IMR-90 (cell line): ENCODE data around the gene SENP6. TPM values are rescaled to one million over a fixed set of nuclear protein-coding genes. Genes with fewer than 3 reads are reported as not detected.

Source experiments
- ATAC-seq: fragments of 200-7000 bp; cut with Tn5 transposase; 2 replicates; pipeline ENCODE4 v1.9.1; 2020; ENCODE audit warnings: low read depth, mild to moderate bottlenecking, moderate library complexity
- BruUV-seq: library from RNA; stranded (reverse); fragments of 400-500 nt; replicated peaks from 2 replicates; lab custom pipeline; 2021; lab: Mats Ljungman, UMichigan
- CTCF ChIA-PET: fragments of 300-600 bp; formaldehyde crosslinking; extraction: SDS; loops from one replicate; lab custom pipeline; 2021; ENCODE audit warnings: antibody characterized with exemption; lab: Yijun Ruan, JAX
- POLR2A ChIA-PET: fragments of 300-600 bp; sonication (Branson Sonifier 250); formaldehyde crosslinking; loops from one replicate; lab custom pipeline; 2022; ENCODE audit warnings: antibody characterized with exemption; ENCODE audit not compliant: unreplicated experiment; lab: Charles Lee
- DNase-seq: peaks from one replicate; pipeline ENCODE4 v3.0.0; 2013
- H2AFZ ChIP-seq: replicated peaks from 2 replicates; pipeline ENCODE3; 2013; ENCODE audit warnings: low read length, mild to moderate bottlenecking; ENCODE audit not compliant: poor library complexity
- H2AK5ac ChIP-seq: 2 replicates; pipeline ENCODE4 v1.6.1; 2013; ENCODE audit warnings: low read depth, low read length, inconsistent platforms
- H2AK9ac ChIP-seq: replicated peaks from 2 replicates; pipeline ENCODE3; 2013; ENCODE audit warnings: mild to moderate bottlenecking, low read depth, low read length, moderate library complexity; ENCODE audit not compliant: poor library complexity
- H2BK120ac ChIP-seq: 2 replicates; pipeline ENCODE4 v1.6.1; 2013; ENCODE audit warnings: low read depth, low read length, inconsistent platforms
- H2BK15ac ChIP-seq: 3 replicates; pipeline ENCODE4 v1.6.1; 2013; ENCODE audit warnings: low read depth, low read length, inconsistent platforms
- H2BK20ac ChIP-seq: 2 replicates; pipeline ENCODE4 v1.6.1; 2013; ENCODE audit warnings: low read depth, mild to moderate bottlenecking, inconsistent platforms, low read length, moderate library complexity
- H2BK5ac ChIP-seq: 2 replicates; pipeline ENCODE4 v1.6.1; 2013; ENCODE audit warnings: mild to moderate bottlenecking, low read depth, low read length, inconsistent platforms; ENCODE audit not compliant: poor library complexity, severe bottlenecking
- H3K14ac ChIP-seq: replicated peaks from 2 replicates; pipeline ENCODE4 v1.6.1; 2013; ENCODE audit warnings: low read depth, low read length, inconsistent platforms
- H3K18ac ChIP-seq: 2 replicates; pipeline ENCODE4 v1.6.1; 2013; ENCODE audit warnings: low read depth, low read length, control low read depth
- H3K23ac ChIP-seq: 2 replicates; pipeline ENCODE4 v1.6.1; 2013; ENCODE audit warnings: low read depth, low read length, inconsistent platforms
- H3K27ac ChIP-seq: 2 replicates; pipeline ENCODE4 v1.5.1; 2013; ENCODE audit warnings: mild to moderate bottlenecking, control low read depth, low read length; ENCODE audit not compliant: insufficient read depth
- H3K27me3 ChIP-seq: 2 replicates; pipeline ENCODE4 v1.6.1; 2013; ENCODE audit warnings: low read length; ENCODE audit not compliant: control insufficient read depth, insufficient read depth
- H3K36me3 ChIP-seq: 2 replicates; pipeline ENCODE4 v1.6.1; 2013; ENCODE audit warnings: low read length, mixed read lengths; ENCODE audit not compliant: control insufficient read depth, insufficient read depth
- H3K4ac ChIP-seq: 2 replicates; pipeline ENCODE4 v1.6.1; 2013; ENCODE audit warnings: low read depth, low read length, inconsistent platforms
- H3K4me1 ChIP-seq: 2 replicates; pipeline ENCODE4 v1.6.1; 2013; ENCODE audit warnings: low read length, mixed read lengths; ENCODE audit not compliant: control insufficient read depth, insufficient read depth
- H3K4me2 ChIP-seq: 2 replicates; pipeline ENCODE4 v1.6.1; 2013; ENCODE audit warnings: low read depth, mild to moderate bottlenecking, control low read depth, low read length, moderate library complexity
- H3K4me3 ChIP-seq: 2 replicates; pipeline ENCODE4 v1.5.1; 2013; ENCODE audit warnings: low read depth, mild to moderate bottlenecking, control low read depth, low read length, moderate library complexity; ENCODE audit not compliant: insufficient read depth
- H3K56ac ChIP-seq: 2 replicates; pipeline ENCODE4 v1.6.1; 2013; ENCODE audit warnings: low read length, inconsistent platforms; ENCODE audit not compliant: insufficient read depth; ENCODE audit errors: extremely low read depth
- H3K79me1 ChIP-seq, 2 experiments: 2 replicates each; pipeline ENCODE4 v1.6.1; 2013; ENCODE audit warnings: low read length in 2 of 2, inconsistent platforms in 1 of 2, low read depth in 1 of 2
- H3K9ac ChIP-seq: 2 replicates; pipeline ENCODE4 v1.6.1; 2013; ENCODE audit warnings: low read depth, low read length, control low read depth
- H3K9me1 ChIP-seq: 2 replicates; pipeline ENCODE4 v1.6.1; 2013; ENCODE audit warnings: low read length, inconsistent platforms; ENCODE audit not compliant: insufficient read depth
- H3K9me3 ChIP-seq: 2 replicates; pipeline ENCODE4 v1.6.1; 2013; ENCODE audit warnings: low read length; ENCODE audit not compliant: control insufficient read depth, insufficient read depth
- H4K20me1 ChIP-seq: 2 replicates; pipeline ENCODE4 v1.6.1; 2013; ENCODE audit warnings: low read length, inconsistent platforms; ENCODE audit not compliant: insufficient read depth
- H4K5ac ChIP-seq: 2 replicates; pipeline ENCODE4 v1.6.1; 2013; ENCODE audit warnings: mild to moderate bottlenecking, low read depth, low read length, control low read depth
- H4K8ac ChIP-seq, 2 experiments: 2 replicates each; pipeline ENCODE4 v1.6.1; 2013; ENCODE audit warnings: low read depth in 2 of 2, low read length in 2 of 2, control low read depth in 1 of 2, inconsistent platforms in 1 of 2
- H4K91ac ChIP-seq: 2 replicates; pipeline ENCODE4 v1.6.1; 2013; ENCODE audit warnings: low read depth, low read length, inconsistent platforms; ENCODE audit not compliant: insufficient read depth
- CEBPB ChIP-seq: IDR thresholded peaks from 2 replicates; pipeline ENCODE4 v1.6.1; 2012; ENCODE audit warnings: low read depth, low read length, improper control_type of control experiment
- CTCF ChIP-seq: conservative IDR thresholded peaks from 2 replicates; pipeline ENCODE4 v1.5.1; 2012; ENCODE audit warnings: mild to moderate bottlenecking, low read depth, low read length, improper control_type of control experiment
- FOS ChIP-seq: fragments of 150-350 bp; IDR thresholded peaks from 2 replicates; pipeline ENCODE4 v1.6.1; 2016; ENCODE audit warnings: low read depth, low read length
- MAFK ChIP-seq: IDR thresholded peaks from 2 replicates; pipeline ENCODE4 v1.6.1; 2012; ENCODE audit warnings: low read depth, low read length, improper control_type of control experiment
- RAD21 ChIP-seq: IDR thresholded peaks from 2 replicates; pipeline ENCODE4 v1.6.1; 2012; ENCODE audit warnings: low read length, improper control_type of control experiment
- USF2 ChIP-seq: fragments of 150-350 bp; IDR thresholded peaks from 2 replicates; pipeline ENCODE4 v1.6.1; 2017; ENCODE audit warnings: mild to moderate bottlenecking, antibody characterized with exemption, low read length, low read depth
- WGBS, 2 experiments: methylation state at CpG; one replicate each; pipeline versions ENCODE4 v1.1.5 to v1.1.7; 2013; ENCODE audit warnings: missing lambda C conversion rate in 2 of 2; ENCODE audit not compliant: insufficient read length in 1 of 2; ENCODE audit errors: extremely low coverage in 2 of 2; 5-methylcytosine and 5-hydroxymethylcytosine counted together
- dilution Hi-C: fragments of 300-500 bp; cut with HindIII; formaldehyde crosslinking; loops from one replicate; pipeline ENCODE4 v1.14.3; 2018; ENCODE audit warnings: low sequenced_read_pairs; ENCODE audit not compliant: unreplicated experiment
- in situ Hi-C: fragments of 300-500 bp; cut with MboI; formaldehyde crosslinking; loops from 3 replicates; pipeline ENCODE4 v1.14.3; 2019; ENCODE audit warnings: low sequenced_read_pairs, inconsistent platforms, mixed read lengths
- intact Hi-C: fragments of 100-400 bp; cut with micrococcal nuclease; formaldehyde crosslinking; loops from 2 replicates; pipeline ENCODE4 v1.10.0; 2022
- polyA plus RNA-seq, 3 experiments: library from polyadenylated mRNA; depleted of rRNA; stranded (reverse); fragments of >200 nt; gene quantifications; 2 replicates each; pipeline ENCODE4 v1.2.3, GENCODE V29; 2012; ENCODE audit warnings: low replicate concordance in 1 of 3
- total RNA-seq: library from RNA; depleted of rRNA; stranded (reverse); fragments of >200 nt; gene quantifications from 2 replicates; pipeline ENCODE4 v1.2.3, GENCODE V29; 2012

SENP6 gene
- total and polyA plus RNA-seq, 2 of the 4 experiments (the other 2 are of a cell fraction), result 23.1 to 25.8 TPM

- no TSS peak for BruUV-seq
- Histone ChIP-seq H4K20me1 (peaks cover 46% of the 10 kb centered on the region), H3K4me2 (peak overlapping the region; percentile 100), H2BK20ac (no peak overlapping the region), H3K23ac (peak overlapping the region; percentile 98; the same call in 1 of the 2 replicates), H3K79me1 (peaks cover 5 to 49% of the 10 kb centered on the region in 2 experiments; a peak in 3 of 4 replicates), H3K4me1 (peaks cover 1% of the 10 kb centered on the region; the same call in 1 of the 2 replicates), H4K5ac (no peak overlapping the region), H3K4ac (peak overlapping the region; percentile 93), H3K9me1 (peaks cover under 1% of the 10 kb centered on the region), H2AFZ (no peak overlapping the region), H3K4me3 (peak overlapping the region; percentile 96), H2BK5ac (peak overlapping the region; percentile 96), H2AK5ac (no peak overlapping the region), H4K91ac (no peak overlapping the region), H3K9ac (peak overlapping the region; percentile 97), H3K14ac (peak overlapping the region; percentile 95), H3K27ac (peak overlapping the region; percentile 96; the same call in 1 of the 2 replicates), H3K56ac (peak overlapping the region; percentile 96; the same call in 1 of the 2 replicates), H3K9me3 (no peaks in the 10 kb centered on the region), H3K36me3 (no peaks in the 10 kb centered on the region), H3K18ac (no peak overlapping the region; the same call in 1 of the 2 replicates), H3K27me3 (no peaks in the 10 kb centered on the region), H2AK9ac (no peak overlapping the region), H2BK15ac (no peak overlapping the region), H2BK120ac (no peak overlapping the region), H4K8ac (peak overlapping the region in 1 of 2 experiments; percentile 100; a peak in 1 of 4 replicates)
- ATAC-seq, result no peak
- dilution Hi-C loops (no loop called here), in situ Hi-C loops (no loop called here), intact Hi-C loops (no loop called here)
- no peak for DNase-seq
- POLR2A ChIA-PET, result no interaction called here
- CTCF ChIA-PET, result no interaction called here
- WGBS, 2 experiments, result 0% methylated on average over 2 of the region's 2 CpGs; no CpG with 5 or more reads in 1 of the 2 experiments
- TF ChIP-seq RAD21 (no peak), CEBPB (no peak), CTCF (no peak), MAFK (no peak), USF2 (no peak), FOS (no peak)
Observed at GRCh38 chr6:75603106-75603420, 1.4 kb downstream of the SENP6 start.
